ENCODE data around the gene ST8SIA6. TPM values are rescaled to one million over a fixed set of nuclear protein-coding genes. Genes with fewer than 3 reads are reported as not detected.

Gene ST8SIA6
- total and polyA plus RNA-seq, 4 donors: 0.10 to 2.9 (median 2.4) TPM; not detected in 1

- no peak for ATAC-seq (ENCODE audit: low FRiP score)
- Histone ChIP-seq H3K4me3 (ENCODE audit: low read length in 2 of 2) (no peak overlapping the region), H3K4me1 (ENCODE audit: control insufficient read depth in 1 of 2, insufficient read depth in 2 of 2, low read length in 2 of 2) (no peaks in the 10 kb centered on the region), H3K36me3 (ENCODE audit: control insufficient read depth in 1 of 2, insufficient read depth in 2 of 2, low read length in 1 of 2) (no peaks in the 10 kb centered on the region), H3K27ac (ENCODE audit: low read depth in 1 of 2, low read length in 2 of 2) (no peak overlapping the region), H3K27me3 (ENCODE audit: control insufficient read depth in 1 of 2, insufficient read depth in 2 of 2, low read length in 1 of 2) (no peaks in the 10 kb centered on the region), H3K9me3 (ENCODE audit: control insufficient read depth, low read length) (no peaks in the 10 kb centered on the region)
- 32 to 39% methylated on average over 5 of the region's 5 CpGs for WGBS, 2 donors
- intact Hi-C loops (cut with DNase I): no loop called here
- no peak for DNase-seq
Observed at GRCh38 chr10:17354781-17355180, 99.6 kb downstream of the ST8SIA6 start.

- no peaks in the 10 kb centered on the region for H3K27me3 ChIP-seq (ENCODE audit: control insufficient read depth in 1 of 2, insufficient read depth in 2 of 2, low read length in 1 of 2)
- no peaks in the 10 kb centered on the region for H3K36me3 ChIP-seq (ENCODE audit: control insufficient read depth in 1 of 2, insufficient read depth in 2 of 2, low read length in 1 of 2)
- DNase-seq (no peak), ATAC-seq (ENCODE audit: low FRiP score) (no peak)
- H3K4me3 ChIP-seq (ENCODE audit: low read length in 2 of 2): no peak overlapping the region
- no peak overlapping the region for H3K27ac ChIP-seq (ENCODE audit: low read depth in 1 of 2, low read length in 2 of 2)
- no peaks in the 10 kb centered on the region for H3K9me3 ChIP-seq (ENCODE audit: control insufficient read depth, low read length)
- intact Hi-C loops (cut with DNase I): no loop called here
- WGBS, 2 donors: 90 to 92% methylated on average over 7 of the region's 7 CpGs
- peaks cover 0 to 3% of the 10 kb centered on the region in 2 donors for H3K4me1 ChIP-seq (ENCODE audit: control insufficient read depth in 1 of 2, insufficient read depth in 2 of 2, low read length in 2 of 2)
Observed at GRCh38 chr10:17353568-17354300, 100.7 kb downstream of the ST8SIA6 start.

- Histone ChIP-seq H3K9me3 (ENCODE audit: control insufficient read depth, low read length) (no peaks in the 10 kb centered on the region), H3K4me3 (ENCODE audit: low read length in 2 of 2) (no peak overlapping the region), H3K27ac (ENCODE audit: low read depth in 1 of 2, low read length in 2 of 2) (no peak overlapping the region), H3K4me1 (ENCODE audit: control insufficient read depth in 1 of 2, insufficient read depth in 2 of 2, low read length in 2 of 2) (peaks cover 0 to 3% of the 10 kb centered on the region in 2 donors), H3K27me3 (ENCODE audit: control insufficient read depth in 1 of 2, insufficient read depth in 2 of 2, low read length in 1 of 2) (no peaks in the 10 kb centered on the region), H3K36me3 (ENCODE audit: control insufficient read depth in 1 of 2, insufficient read depth in 2 of 2, low read length in 1 of 2) (no peaks in the 10 kb centered on the region)
- WGBS, 2 donors: 88% methylated on average over 2 of the region's 2 CpGs
- ATAC-seq (ENCODE audit: low FRiP score) (no peak), DNase-seq (no peak)
- intact Hi-C loops (cut with DNase I): no loop called here
Observed at GRCh38 chr10:17352583-17352982, 101.8 kb downstream of the ST8SIA6 start.

GRCh38 chr10:17351506-17351905 lies 102.9 kb downstream of the ST8SIA6 start:
- Histone ChIP-seq H3K27ac (ENCODE audit: low read depth in 1 of 2, low read length in 2 of 2) (no peak overlapping the region), H3K27me3 (ENCODE audit: control insufficient read depth in 1 of 2, insufficient read depth in 2 of 2, low read length in 1 of 2) (no peaks in the 10 kb centered on the region), H3K9me3 (ENCODE audit: control insufficient read depth, low read length) (no peaks in the 10 kb centered on the region), H3K4me3 (ENCODE audit: low read length in 2 of 2) (no peak overlapping the region), H3K36me3 (ENCODE audit: control insufficient read depth in 1 of 2, insufficient read depth in 2 of 2, low read length in 1 of 2) (no peaks in the 10 kb centered on the region), H3K4me1 (ENCODE audit: control insufficient read depth in 1 of 2, insufficient read depth in 2 of 2, low read length in 2 of 2) (peaks cover 0 to 3% of the 10 kb centered on the region in 2 donors)
- WGBS, 2 donors: 85 to 91% methylated on average over 1 of the region's 1 CpG
- intact Hi-C loops (cut with DNase I): no loop called here
- no peak for DNase-seq
- ATAC-seq (ENCODE audit: low FRiP score): no peak

- H3K27ac ChIP-seq (ENCODE audit: low read depth in 1 of 2, low read length in 2 of 2): no peak overlapping the region
- ATAC-seq (ENCODE audit: low FRiP score) (no peak), DNase-seq (no peak)
- peaks cover 0 to 3% of the 10 kb centered on the region in 2 donors for H3K4me1 ChIP-seq (ENCODE audit: control insufficient read depth in 1 of 2, insufficient read depth in 2 of 2, low read length in 2 of 2)
- H3K27me3 ChIP-seq (ENCODE audit: control insufficient read depth in 1 of 2, insufficient read depth in 2 of 2, low read length in 1 of 2): no peaks in the 10 kb centered on the region
- H3K36me3 ChIP-seq (ENCODE audit: control insufficient read depth in 1 of 2, insufficient read depth in 2 of 2, low read length in 1 of 2): no peaks in the 10 kb centered on the region
- no peaks in the 10 kb centered on the region for H3K9me3 ChIP-seq (ENCODE audit: control insufficient read depth, low read length)
- no peak overlapping the region for H3K4me3 ChIP-seq (ENCODE audit: low read length in 2 of 2)
- intact Hi-C loops (cut with DNase I): no loop called here
- 87 to 89% methylated on average over 1 of the region's 1 CpG for WGBS, 2 donors
Observed at GRCh38 chr10:17349717-17350116, 104.7 kb downstream of the ST8SIA6 start.

- 8 to 15% methylated on average over 21 of the region's 21 CpGs for WGBS, 2 donors
- H3K27ac ChIP-seq (ENCODE audit: low read depth in 1 of 2, low read length in 2 of 2): no peak overlapping the region
Observed at GRCh38 chr10:17348501-17349349, 105.7 kb downstream of the ST8SIA6 start.

GRCh38 chr10:17348011-17348500 lies 106.3 kb downstream of the ST8SIA6 start:
- no peaks in the 10 kb centered on the region for H3K27me3 ChIP-seq (ENCODE audit: control insufficient read depth in 1 of 2, insufficient read depth in 2 of 2, low read length in 1 of 2)

More at GRCh38 chr10:17348501-17349349, 105.7 kb downstream of the ST8SIA6 start:
- DNase-seq: peak; percentile 67 to 90
- Histone ChIP-seq H3K9me3 (ENCODE audit: control insufficient read depth, low read length) (no peaks in the 10 kb centered on the region), H3K4me3 (ENCODE audit: low read length in 2 of 2) (peak overlapping the region; percentile 19 to 47), H3K27me3 (ENCODE audit: control insufficient read depth in 1 of 2, insufficient read depth in 2 of 2, low read length in 1 of 2) (no peaks in the 10 kb centered on the region), H3K4me1 (ENCODE audit: control insufficient read depth in 1 of 2, insufficient read depth in 2 of 2, low read length in 2 of 2) (peaks cover 0 to 3% of the 10 kb centered on the region in 2 donors), H3K36me3 (ENCODE audit: control insufficient read depth in 1 of 2, insufficient read depth in 2 of 2, low read length in 1 of 2) (no peaks in the 10 kb centered on the region)
- intact Hi-C loops (cut with DNase I): no loop called here
- peak; percentile 78 for ATAC-seq (ENCODE audit: low FRiP score)

GRCh38 chr10:17344206-17344605 lies 110.2 kb downstream of the ST8SIA6 start:
- DNase-seq (no peak), ATAC-seq (ENCODE audit: low FRiP score) (no peak)
- no peaks in the 10 kb centered on the region for H3K27me3 ChIP-seq (ENCODE audit: control insufficient read depth in 1 of 2, insufficient read depth in 2 of 2, low read length in 1 of 2)
- peaks cover 8% of the 10 kb centered on the region for H3K9me3 ChIP-seq (ENCODE audit: control insufficient read depth, low read length)
- no peak overlapping the region for H3K4me3 ChIP-seq (ENCODE audit: low read length in 2 of 2)
- H3K4me1 ChIP-seq (ENCODE audit: control insufficient read depth in 1 of 2, insufficient read depth in 2 of 2, low read length in 2 of 2): peaks cover 0 to 3% of the 10 kb centered on the region in 2 donors
- intact Hi-C loops (cut with DNase I): no loop called here
- 60 to 68% methylated on average over 4 of the region's 4 CpGs for WGBS, 2 donors
- H3K27ac ChIP-seq (ENCODE audit: low read depth in 1 of 2, low read length in 2 of 2): no peak overlapping the region
- no peaks in the 10 kb centered on the region for H3K36me3 ChIP-seq (ENCODE audit: control insufficient read depth in 1 of 2, insufficient read depth in 2 of 2, low read length in 1 of 2)

More at GRCh38 chr10:17348011-17348500, 106.3 kb downstream of the ST8SIA6 start:
- Histone ChIP-seq H3K36me3 (ENCODE audit: control insufficient read depth in 1 of 2, insufficient read depth in 2 of 2, low read length in 1 of 2) (no peaks in the 10 kb centered on the region), H3K4me3 (ENCODE audit: low read length in 2 of 2) (peak overlapping the region in 1 of 2 donors; percentile 47), H3K9me3 (ENCODE audit: control insufficient read depth, low read length) (no peaks in the 10 kb centered on the region), H3K27ac (ENCODE audit: low read depth in 1 of 2, low read length in 2 of 2) (no peak overlapping the region), H3K4me1 (ENCODE audit: control insufficient read depth in 1 of 2, insufficient read depth in 2 of 2, low read length in 2 of 2) (peaks cover 0 to 3% of the 10 kb centered on the region in 2 donors)
- ATAC-seq (ENCODE audit: low FRiP score) (no peak), DNase-seq (no peak)
- intact Hi-C loops (cut with DNase I): no loop called here
- 47 to 49% methylated on average over 4 of the region's 4 CpGs for WGBS, 2 donors
